Thymus (tissue), 11 donors: ENCODE measurements around the gene RABGAP1. TPM values are rescaled to one million over a fixed set of nuclear protein-coding genes. Genes with fewer than 3 reads are reported as not detected.

ENCODE experiments used
- DNase-seq, 9 donors: peaks; one replicate each; pipeline ENCODE4 v3.0.0-alpha.2; 2013; ENCODE audit warnings: low spot score in 9 of 9, low read depth in 6 of 9, missing footprints in 1 of 9
- H3K27ac ChIP-seq, 2 donors: one replicate each; pipeline ENCODE4 v1.5.1; 2013; ENCODE audit warnings: control low read depth in 1 of 2, low read depth in 1 of 2, low read length in 1 of 2, mild to moderate bottlenecking in 1 of 2, moderate library complexity in 1 of 2
- H3K27me3 ChIP-seq, 2 donors: one replicate each; pipeline ENCODE4 v1.5.1; 2013; ENCODE audit warnings: low read length in 1 of 2; ENCODE audit not compliant: control insufficient read depth in 2 of 2, insufficient read depth in 1 of 2
- H3K36me3 ChIP-seq, 2 donors: one replicate each; pipeline ENCODE4 v1.5.1; 2013; ENCODE audit warnings: low read length in 1 of 2, mild to moderate bottlenecking in 1 of 2, moderate library complexity in 1 of 2; ENCODE audit not compliant: control insufficient read depth in 2 of 2, insufficient read depth in 2 of 2
- H3K4me1 ChIP-seq, 2 donors: one replicate each; pipeline ENCODE4 v1.5.1; 2013; ENCODE audit warnings: low read length in 2 of 2; ENCODE audit not compliant: control insufficient read depth in 2 of 2, insufficient read depth in 2 of 2
- H3K4me3 ChIP-seq, 2 donors: one replicate each; pipeline ENCODE4 v1.5.1; 2013; ENCODE audit warnings: low read length in 2 of 2, control low read depth in 1 of 2, mild to moderate bottlenecking in 1 of 2
- H3K9me3 ChIP-seq, 2 donors: one replicate each; pipeline ENCODE4 v1.5.1; 2013; ENCODE audit warnings: low read length in 1 of 2, mild to moderate bottlenecking in 1 of 2; ENCODE audit not compliant: control insufficient read depth in 2 of 2, insufficient read depth in 1 of 2
- WGBS: extraction: QIAGEN DNeasy Blood & Tissue Kit; methylation state at CpG from one replicate; pipeline ENCODE4 v1.1.7; 2013; 5-methylcytosine and 5-hydroxymethylcytosine counted together
- polyA plus RNA-seq: library from polyadenylated mRNA; stranded (reverse); fragments of 200-250 nt; gene quantifications from one replicate; pipeline ENCODE4 v1.2.3, GENCODE V29; 2013
- total RNA-seq: library from RNA; stranded (reverse); fragments of 120-200 nt; gene quantifications from one replicate; pipeline ENCODE4 v1.2.4, GENCODE V29; 2013
- donor health status: healthy.

RABGAP1 gene
- total and polyA plus RNA-seq, 2 donors: 17.4 to 18.1 TPM

GRCh38 chr9:123011380-123011779 is 70.6 kb downstream of the RABGAP1 start:
- H3K27ac ChIP-seq: no peak overlapping the region
- H3K27me3 ChIP-seq: no peaks in the 10 kb centered on the region
- H3K4me1 ChIP-seq: no peaks in the 10 kb centered on the region
- peaks cover 6 to 35% of the 10 kb centered on the region in 2 donors for H3K36me3 ChIP-seq
- H3K9me3 ChIP-seq: no peaks in the 10 kb centered on the region
- WGBS: 98% methylated on average over 3 of the region's 3 CpGs
- no peak for DNase-seq
- H3K4me3 ChIP-seq: no peak overlapping the region

GRCh38 chr9:123011878-123012528 is 71.2 kb downstream of the RABGAP1 start:
- 98% methylated on average over 3 of the region's 3 CpGs for WGBS
- H3K9me3 ChIP-seq: no peaks in the 10 kb centered on the region
- H3K36me3 ChIP-seq: peaks cover 5 to 37% of the 10 kb centered on the region in 2 donors
- DNase-seq: no peak
- H3K4me1 ChIP-seq: no peaks in the 10 kb centered on the region
- H3K27me3 ChIP-seq: no peaks in the 10 kb centered on the region
- no peak overlapping the region for H3K27ac ChIP-seq
- no peak overlapping the region for H3K4me3 ChIP-seq

GRCh38 chr9:123016631-123017030 is 75.8 kb downstream of the RABGAP1 start:
- Histone ChIP-seq H3K27me3 (no peaks in the 10 kb centered on the region), H3K4me1 (no peaks in the 10 kb centered on the region), H3K27ac (no peak overlapping the region), H3K36me3 (peaks cover 6 to 35% of the 10 kb centered on the region in 2 donors), H3K9me3 (no peaks in the 10 kb centered on the region), H3K4me3 (no peak overlapping the region)
- DNase-seq: no peak
- 99% methylated on average over 1 of the region's 1 CpG for WGBS

GRCh38 chr9:123020796-123021195 is 80.0 kb downstream of the RABGAP1 start:
- DNase-seq: no peak
- Histone ChIP-seq H3K4me3 (no peak overlapping the region), H3K9me3 (no peaks in the 10 kb centered on the region), H3K4me1 (no peaks in the 10 kb centered on the region), H3K27ac (no peak overlapping the region), H3K36me3 (peaks cover 3 to 15% of the 10 kb centered on the region in 2 donors), H3K27me3 (no peaks in the 10 kb centered on the region)
- 65% methylated on average over 2 of the region's 2 CpGs for WGBS

- H3K27ac ChIP-seq: no peak overlapping the region
Observed at GRCh38 chr9:123026425-123026824, 85.6 kb downstream of the RABGAP1 start.

GRCh38 chr9:123027517-123027916 is 86.7 kb downstream of the RABGAP1 start:
- Histone ChIP-seq H3K9me3 (no peaks in the 10 kb centered on the region), H3K4me1 (no peaks in the 10 kb centered on the region), H3K4me3 (no peak overlapping the region), H3K27me3 (no peaks in the 10 kb centered on the region), H3K36me3 (peaks cover 0 to 6% of the 10 kb centered on the region in 2 donors), H3K27ac (no peak overlapping the region)
- WGBS: 68% methylated on average over 3 of the region's 3 CpGs
- no peak for DNase-seq

More at GRCh38 chr9:123026425-123026824, 85.6 kb downstream of the RABGAP1 start:
- Histone ChIP-seq H3K27me3 (no peaks in the 10 kb centered on the region), H3K4me1 (no peaks in the 10 kb centered on the region), H3K36me3 (peaks cover 0 to 6% of the 10 kb centered on the region in 2 donors), H3K4me3 (no peak overlapping the region), H3K9me3 (no peaks in the 10 kb centered on the region)
- WGBS: 99% methylated on average over 1 of the region's 1 CpG
- DNase-seq: no peak

- no peaks in the 10 kb centered on the region for H3K27me3 ChIP-seq
Observed at GRCh38 chr9:123028136-123028535, 87.3 kb downstream of the RABGAP1 start.

GRCh38 chr9:123028973-123029372 is 88.2 kb downstream of the RABGAP1 start:
- H3K9me3 ChIP-seq: no peaks in the 10 kb centered on the region

More at GRCh38 chr9:123028136-123028535, 87.3 kb downstream of the RABGAP1 start:
- no peak overlapping the region for H3K27ac ChIP-seq
- no peaks in the 10 kb centered on the region for H3K9me3 ChIP-seq
- no peak overlapping the region for H3K4me3 ChIP-seq
- peaks cover 0 to under 1% of the 10 kb centered on the region in 2 donors for H3K4me1 ChIP-seq
- H3K36me3 ChIP-seq: peaks cover 0 to 6% of the 10 kb centered on the region in 2 donors
- no peak for DNase-seq

GRCh38 chr9:123031963-123032362 is 91.1 kb downstream of the RABGAP1 start:
- Histone ChIP-seq H3K36me3 (peaks cover 0 to 6% of the 10 kb centered on the region in 2 donors), H3K4me3 (no peak overlapping the region), H3K27me3 (no peaks in the 10 kb centered on the region), H3K9me3 (no peaks in the 10 kb centered on the region), H3K27ac (no peak overlapping the region), H3K4me1 (peaks cover 8 to 16% of the 10 kb centered on the region in 2 donors)
- no peak for DNase-seq
- 96% methylated on average over 1 of the region's 1 CpG for WGBS

More at GRCh38 chr9:123028973-123029372, 88.2 kb downstream of the RABGAP1 start:
- 99% methylated on average over 3 of the region's 3 CpGs for WGBS
- Histone ChIP-seq H3K4me3 (no peak overlapping the region), H3K4me1 (peaks cover 1 to 7% of the 10 kb centered on the region in 2 donors), H3K27ac (no peak overlapping the region), H3K36me3 (peaks cover 0 to 6% of the 10 kb centered on the region in 2 donors), H3K27me3 (no peaks in the 10 kb centered on the region)
- DNase-seq: no peak
